ENCODE measurements around the gene OR7G3. TPM values are rescaled to one million over a fixed set of nuclear protein-coding genes. Genes with fewer than 3 reads are reported as not detected.

The OR7G3 gene
- not detected in 2 replicates for total RNA-seq

DNA sequence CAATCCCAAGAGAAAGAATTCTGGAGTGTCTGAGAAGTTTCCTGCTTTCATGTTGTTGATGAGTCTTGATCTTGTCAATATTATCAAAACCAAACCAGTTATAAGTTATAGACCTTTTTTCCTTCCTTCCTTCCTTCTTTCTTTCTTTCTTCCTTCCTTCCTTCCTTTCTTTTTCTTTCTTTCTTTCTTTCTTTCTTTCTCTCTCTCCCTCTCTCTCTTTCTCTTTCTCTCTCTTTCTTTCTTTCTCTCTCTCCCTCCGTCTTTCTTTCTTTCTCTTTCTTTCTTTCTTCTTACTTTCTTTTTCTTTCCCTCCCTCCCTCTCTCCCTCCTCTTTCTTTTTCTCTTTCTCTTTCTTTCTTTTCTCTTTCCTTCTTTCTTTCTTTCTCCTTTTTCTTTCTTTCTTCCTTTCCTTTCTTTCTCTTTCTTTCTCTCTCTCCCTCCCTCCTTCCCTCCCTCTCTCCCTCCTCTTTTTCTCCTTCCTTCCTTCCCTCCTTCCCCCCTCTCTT is at the start of gene OR7G3:
Gene OR7G3 (minus strand): TSS at position 51 of the 506 bp plus-strand sequence. CDS start 0 bp downstream, at position 51.

DNA sequence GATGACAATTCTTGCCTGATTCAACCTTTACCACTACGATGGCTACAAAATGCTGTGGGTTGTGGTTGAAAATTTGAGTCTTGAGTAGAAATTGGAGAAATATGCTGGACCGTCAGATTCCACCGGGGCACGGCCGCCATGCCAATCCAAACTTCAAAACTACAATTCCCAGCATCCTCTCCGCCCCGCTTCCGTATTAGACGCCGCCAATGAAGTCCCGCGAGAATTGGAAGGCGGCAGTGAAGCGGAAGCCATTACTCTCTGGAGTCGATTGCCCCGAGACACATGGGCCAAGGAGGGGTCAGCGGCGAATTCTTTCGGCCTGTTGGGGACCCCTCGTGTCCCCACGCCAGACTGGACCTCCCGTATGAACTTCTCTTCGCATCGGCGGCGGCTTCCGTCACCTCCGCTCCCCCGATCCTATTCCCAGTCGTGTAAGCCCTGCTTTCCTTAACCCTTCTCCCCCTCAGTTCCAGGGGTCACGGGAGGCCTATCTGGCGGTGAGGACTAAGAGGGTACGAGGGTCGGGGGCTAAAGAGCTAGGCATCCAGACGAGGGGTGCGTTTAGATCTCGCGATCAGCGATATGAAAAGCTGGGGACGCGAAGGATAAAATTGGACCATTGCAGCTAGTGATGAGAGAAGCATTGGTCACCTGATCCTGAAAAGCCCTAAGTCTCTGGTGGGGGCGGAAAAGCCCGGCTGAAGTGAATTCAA is 13.6 kb upstream of the OR7G3 start, which contains the start of gene ZNF317:
Gene ZNF317 (plus strand): TSS at position 239 of the 716 bp plus-strand sequence. CDS start 15,620 bp downstream, outside the sequence.

GRCh38 chr19:9115307-9115813 is 11.4 kb downstream of the OR7G3 start, which contains the start of gene OR7G1:
OR7G1 (minus strand) TSS chr19:9115763; CDS start chr19:9115763, 0 bp downstream.

DNA sequence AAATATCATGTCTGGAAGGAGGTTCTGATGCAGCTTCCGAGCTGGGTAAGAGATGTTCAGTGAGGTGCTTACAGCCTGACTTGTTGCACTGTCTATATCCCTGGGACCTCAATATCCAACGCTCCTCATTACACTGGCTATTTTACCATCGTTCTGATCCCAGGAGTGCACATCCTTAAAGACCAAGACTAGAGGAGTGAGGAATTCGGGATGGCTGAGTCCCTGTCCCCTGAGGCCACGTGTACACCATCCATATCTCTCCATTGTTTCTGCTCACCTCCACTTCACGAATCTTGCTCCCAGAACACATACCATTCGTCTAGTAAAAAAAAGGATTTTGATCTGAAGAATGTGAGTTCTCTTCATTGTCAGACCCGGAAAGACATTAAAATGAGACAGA is 19.4 kb downstream of the OR7G3 start, which contains the start of gene OR7G2:
Gene OR7G2 (minus strand): TSS at position 101 of the 400 bp plus-strand sequence. CDS start 4,232 bp downstream, outside the sequence.

GRCh38 chr19:9086761-9087160 is 40.0 kb downstream of the OR7G3 start, which contains the start of gene OR1M1:
OR1M1 (plus strand) TSS chr19:9087061; CDS start chr19:9093245, 6,184 bp downstream.

Other genes with a start within 250 kb of the OR7G3 start
- gene MUC16, start 116.5 kb downstream of the OR7G3 start, total RNA-seq: under 0.01 and 0.85 TPM in 2 replicates
- not detected in 2 replicates for gene OR1M1, start 39.9 kb downstream of the OR7G3 start, total RNA-seq
- gene OR7G2, start 19.5 kb downstream of the OR7G3 start, total RNA-seq: not detected in 2 replicates
- not detected in 2 replicates for gene OR7G1, start 11.2 kb downstream of the OR7G3 start, total RNA-seq
- gene ZNF317, start 13.4 kb upstream of the OR7G3 start, total RNA-seq: 15.7 and 27.2 TPM in 2 replicates
- not detected in 2 replicates for gene OR7D2, start 52.0 kb upstream of the OR7G3 start, total RNA-seq
- gene OR7D4, start 92.6 kb upstream of the OR7G3 start, total RNA-seq: not detected in 2 replicates
- gene OR7E24, start 124.0 kb upstream of the OR7G3 start, total RNA-seq: not detected in 2 replicates
- gene ZNF699, start 182.9 kb upstream of the OR7G3 start, total RNA-seq: 19.3 and 24.9 TPM in 2 replicates
- gene ZNF559, start 197.2 kb upstream of the OR7G3 start, total RNA-seq: 6.2 and 21.6 TPM in 2 replicates
- gene ZNF177, start 236.1 kb upstream of the OR7G3 start, total RNA-seq: 0.68 and 2.3 TPM in 2 replicates